Measurements from ENCODE around the gene KRT84. TPM values are rescaled to one million over a fixed set of nuclear protein-coding genes. Genes with fewer than 3 reads are reported as not detected.

The KRT84 gene
- total RNA-seq, 2 experiments from 2014 or later, result not detected

- no peak overlapping the region for H3K4me3 Mint-ChIP-seq
- no peaks in the 10 kb centered on the region for H3K36me3 Mint-ChIP-seq (ENCODE audit: low read depth)
- CTCF ChIA-PET, result no interaction called here
- DNase-seq (no peak), ATAC-seq (no peak)
- intact Hi-C loops (cut with micrococcal nuclease), result no loop called here
- peaks cover 6% of the 10 kb centered on the region for H3K4me1 Mint-ChIP-seq (ENCODE audit: low read depth)
- no peaks in the 10 kb centered on the region for H3K9me3 Mint-ChIP-seq
- POLR2A ChIA-PET, result no interaction called here
- TF ChIP-seq, protein P1, sequence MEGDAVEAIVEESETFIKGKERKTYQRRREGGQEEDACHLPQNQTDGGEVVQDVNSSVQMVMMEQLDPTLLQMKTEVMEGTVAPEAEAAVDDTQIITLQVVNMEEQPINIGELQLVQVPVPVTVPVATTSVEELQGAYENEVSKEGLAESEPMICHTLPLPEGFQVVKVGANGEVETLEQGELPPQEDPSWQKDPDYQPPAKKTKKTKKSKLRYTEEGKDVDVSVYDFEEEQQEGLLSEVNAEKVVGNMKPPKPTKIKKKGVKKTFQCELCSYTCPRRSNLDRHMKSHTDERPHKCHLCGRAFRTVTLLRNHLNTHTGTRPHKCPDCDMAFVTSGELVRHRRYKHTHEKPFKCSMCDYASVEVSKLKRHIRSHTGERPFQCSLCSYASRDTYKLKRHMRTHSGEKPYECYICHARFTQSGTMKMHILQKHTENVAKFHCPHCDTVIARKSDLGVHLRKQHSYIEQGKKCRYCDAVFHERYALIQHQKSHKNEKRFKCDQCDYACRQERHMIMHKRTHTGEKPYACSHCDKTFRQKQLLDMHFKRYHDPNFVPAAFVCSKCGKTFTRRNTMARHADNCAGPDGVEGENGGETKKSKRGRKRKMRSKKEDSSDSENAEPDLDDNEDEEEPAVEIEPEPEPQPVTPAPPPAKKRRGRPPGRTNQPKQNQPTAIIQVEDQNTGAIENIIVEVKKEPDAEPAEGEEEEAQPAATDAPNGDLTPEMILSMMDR (IDR thresholded peaks at IDR 0.05), result no peak
- no peak overlapping the region for H3K27ac Mint-ChIP-seq
- peaks cover 4% of the 10 kb centered on the region for H3K27me3 Mint-ChIP-seq
Measured at GRCh38 chr12:52416795-52417194, 31.3 kb upstream of the KRT84 start.

DNA sequence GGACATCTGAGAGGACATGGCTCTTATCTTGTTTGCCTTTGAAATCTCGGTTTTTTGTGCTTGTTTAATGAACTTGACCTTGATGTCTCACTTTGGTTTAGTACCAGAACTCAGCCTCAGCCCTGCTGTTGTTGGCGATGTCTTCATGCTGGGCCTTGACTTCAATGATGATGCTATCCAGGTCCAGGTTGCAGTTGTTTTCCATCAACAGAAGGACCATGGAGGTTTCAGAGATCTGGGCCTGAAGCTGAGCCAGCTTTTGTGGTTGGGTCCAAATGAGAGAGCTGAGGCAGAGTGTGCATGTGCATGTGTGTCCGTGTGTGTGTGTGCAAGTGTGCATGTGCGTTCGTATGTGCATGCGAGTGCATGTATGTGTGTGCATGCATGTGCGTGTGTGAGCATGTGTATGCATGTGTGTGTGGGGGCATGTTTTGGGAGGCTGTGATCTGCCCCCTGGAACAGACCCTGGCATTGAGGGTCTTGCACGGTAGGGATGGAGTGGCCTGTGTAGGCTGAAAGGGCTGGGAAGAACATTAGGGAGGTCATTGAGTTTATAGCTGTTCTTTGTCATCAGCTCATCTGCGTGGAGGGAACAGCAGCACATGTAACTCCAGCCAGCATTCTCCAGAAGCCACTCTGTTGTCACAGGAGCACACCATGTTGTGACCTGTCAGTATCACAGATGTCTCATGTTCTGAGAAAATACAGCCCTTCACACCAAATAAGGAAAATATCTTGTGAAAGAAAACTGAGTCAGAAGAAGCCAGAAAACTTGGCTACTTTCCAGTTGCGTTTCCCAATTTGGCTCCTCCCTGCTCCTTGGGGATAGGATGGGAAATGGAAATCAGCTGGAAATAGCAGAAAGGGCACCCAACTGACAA lies 30.7 kb upstream of the KRT84 start:
- TF ChIP-seq, protein P1 (IDR thresholded peaks at IDR 0.05), result no peak
- no peak for ATAC-seq
- Mint-ChIP-seq H3K36me3 (ENCODE audit: low read depth) (no peaks in the 10 kb centered on the region), H3K27ac (no peak overlapping the region), H3K4me1 (ENCODE audit: low read depth) (peaks cover 6% of the 10 kb centered on the region), H3K4me3 (no peak overlapping the region), H3K9me3 (no peaks in the 10 kb centered on the region), H3K27me3 (peaks cover 3% of the 10 kb centered on the region)
- no peak for DNase-seq
- ChIA-PET POLR2A (no interaction called here), CTCF (no interaction called here)
- intact Hi-C loops (cut with micrococcal nuclease), result no loop called here

DNA sequence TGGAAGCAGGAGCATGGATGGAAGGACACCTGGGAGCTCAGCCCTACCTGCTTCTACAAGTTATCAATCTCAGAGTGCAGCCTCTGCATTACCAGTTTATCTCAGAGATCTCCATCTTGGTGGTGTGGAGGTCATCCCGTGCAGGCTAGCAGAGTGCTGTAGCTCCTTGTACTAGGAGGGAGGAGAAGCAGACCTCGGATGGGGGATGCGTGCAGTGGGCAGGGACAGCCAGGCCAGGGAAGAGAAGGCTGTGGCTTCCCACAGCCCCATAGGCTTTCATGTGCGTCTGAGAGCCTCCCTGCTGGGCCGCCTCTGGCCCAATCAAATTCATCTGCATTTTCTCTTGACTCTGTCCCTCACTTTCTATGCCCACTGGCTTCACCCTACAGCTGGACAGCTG lies 29.5 kb upstream of the KRT84 start:
- TF ChIP-seq, protein P1 (IDR thresholded peaks at IDR 0.05), result no peak
- DNase-seq, result no peak
- no peak for ATAC-seq
- H3K4me1 Mint-ChIP-seq (ENCODE audit: low read depth), result peaks cover 5% of the 10 kb centered on the region
- ChIA-PET CTCF (no interaction called here), POLR2A (no interaction called here)
- H3K27me3 Mint-ChIP-seq, result peaks cover 3% of the 10 kb centered on the region
- intact Hi-C loops (cut with micrococcal nuclease), result no loop called here
- H3K36me3 Mint-ChIP-seq (ENCODE audit: low read depth), result no peaks in the 10 kb centered on the region
- H3K9me3 Mint-ChIP-seq, result no peaks in the 10 kb centered on the region
- no peak overlapping the region for H3K27ac Mint-ChIP-seq
- no peak overlapping the region for H3K4me3 Mint-ChIP-seq

- Mint-ChIP-seq H3K27me3 (peaks cover 3% of the 10 kb centered on the region), H3K9me3 (no peaks in the 10 kb centered on the region), H3K36me3 (ENCODE audit: low read depth) (no peaks in the 10 kb centered on the region), H3K4me3 (no peak overlapping the region), H3K4me1 (ENCODE audit: low read depth) (no peaks in the 10 kb centered on the region), H3K27ac (no peak overlapping the region)
- POLR2A ChIA-PET, result interaction anchor here (1.8 kb wide), 1 partner anchor 15 kb away, joined by 3 read pairs; no protein-coding TSS in a partner anchor
- ATAC-seq (no peak), DNase-seq (no peak)
- TF ChIP-seq, protein P1 (IDR thresholded peaks at IDR 0.05), result no peak
- intact Hi-C loops (cut with micrococcal nuclease), result no loop called here
- CTCF ChIA-PET, result no interaction called here
Measured at GRCh38 chr12:52413782-52414345, 28.4 kb upstream of the KRT84 start.

DNA sequence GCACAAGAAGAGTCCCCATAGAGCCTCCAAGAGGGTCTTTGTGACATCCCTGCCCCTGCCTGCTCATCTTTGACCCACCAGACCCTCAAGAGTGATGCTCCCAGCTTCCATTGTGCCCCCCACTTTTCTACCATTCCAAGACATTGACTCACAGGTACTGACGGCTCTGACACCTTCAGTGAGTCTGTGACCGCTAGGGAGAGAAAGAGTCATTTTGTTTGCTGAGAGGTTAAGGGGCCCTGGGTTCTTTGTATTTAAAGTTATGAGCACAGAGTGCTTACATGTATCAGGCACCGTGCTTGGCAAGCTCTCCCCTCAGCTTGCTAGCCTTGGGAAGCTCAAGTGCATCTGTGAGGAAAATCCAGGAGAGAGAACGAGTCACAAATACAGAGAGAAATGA lies 27.8 kb upstream of the KRT84 start:
- POLR2A ChIA-PET, result interaction anchor here (1.8 kb wide), 1 partner anchor 14 kb away, joined by 3 read pairs; no protein-coding TSS in a partner anchor
- Mint-ChIP-seq H3K27ac (no peak overlapping the region), H3K9me3 (no peaks in the 10 kb centered on the region), H3K4me1 (ENCODE audit: low read depth) (no peaks in the 10 kb centered on the region), H3K4me3 (no peak overlapping the region), H3K36me3 (ENCODE audit: low read depth) (no peaks in the 10 kb centered on the region), H3K27me3 (peaks cover 3% of the 10 kb centered on the region)
- ATAC-seq, result no peak
- no peak for DNase-seq
- intact Hi-C loops (cut with micrococcal nuclease), result no loop called here
- CTCF ChIA-PET, result no interaction called here
- TF ChIP-seq, protein P1 (IDR thresholded peaks at IDR 0.05), result no peak

All from activated CD8-positive, alpha-beta T cell treated with anti-CD3 and anti-CD28 coated beads for 36 hours (primary cell).